Loucy (cell line): ENCODE measurements around the gene FIGN.

ENCODE experiments used
- H2AFZ ChIP-seq: fragments of 200-600 bp; sonication (generic); 2 replicates; pipeline ENCODE4 v1.6.0; 2016; ENCODE audit warnings: antibody characterized with exemption, mild to moderate bottlenecking, low read length, moderate library complexity
- H3F3A ChIP-seq: fragments of 200-600 bp; 2 replicates; pipeline ENCODE4 v1.6.0; 2016; ENCODE audit warnings: antibody characterized with exemption, low read depth, mild to moderate bottlenecking
- H3K27me3 ChIP-seq: fragments of 200-600 bp; sonication (generic); 2 replicates; pipeline ENCODE4 v1.6.1; 2014; ENCODE audit warnings: low read length, mild to moderate bottlenecking; ENCODE audit not compliant: insufficient read depth, poor library complexity, severe bottlenecking
- H3K36me3 ChIP-seq: fragments of 200-600 bp; sonication (generic); 2 replicates; pipeline ENCODE4 v1.6.1; 2016; ENCODE audit warnings: low read length; ENCODE audit not compliant: insufficient read depth
- H3K4me1 ChIP-seq: fragments of 200-600 bp; sonication (generic); 2 replicates; pipeline ENCODE4 v1.5.1; 2014; ENCODE audit warnings: low read length, mild to moderate bottlenecking; ENCODE audit not compliant: insufficient read depth, poor library complexity, severe bottlenecking
- H3K4me2 ChIP-seq: fragments of 200-600 bp; sonication (generic); 2 replicates; pipeline ENCODE4 v1.6.0; 2014; ENCODE audit warnings: antibody characterized with exemption, low read length, low read depth, mild to moderate bottlenecking; ENCODE audit not compliant: poor library complexity, severe bottlenecking
- H3K4me3 ChIP-seq: fragments of 200-600 bp; sonication (generic); 2 replicates; pipeline ENCODE4 v1.5.1; 2014; ENCODE audit warnings: low read length, mild to moderate bottlenecking, mixed read lengths; ENCODE audit not compliant: poor library complexity, severe bottlenecking
- H3K79me2 ChIP-seq: fragments of 200-600 bp; sonication (generic); 2 replicates; pipeline ENCODE4 v1.6.1; 2014; ENCODE audit warnings: low read length; ENCODE audit not compliant: insufficient read depth
- H3K9ac ChIP-seq: fragments of 200-600 bp; sonication (generic); 2 replicates; pipeline ENCODE4 v1.6.0; 2014; ENCODE audit warnings: mild to moderate bottlenecking, low read depth, low read length, moderate library complexity; ENCODE audit not compliant: poor library complexity, severe bottlenecking
- H3K9me2 ChIP-seq: fragments of 200-600 bp; sonication (generic); replicated peaks from 2 replicates; pipeline ENCODE4 v1.6.1; 2016; ENCODE audit warnings: low read depth, low read length, mixed read lengths
- H3K9me3 ChIP-seq: fragments of 200-600 bp; sonication (generic); 2 replicates; pipeline ENCODE4 v1.6.1; 2014; ENCODE audit warnings: mild to moderate bottlenecking, antibody characterized with exemption, low read length, low read depth; ENCODE audit not compliant: insufficient read depth
- H4K20me1 ChIP-seq: fragments of 200-600 bp; sonication (generic); 2 replicates; pipeline ENCODE4 v1.6.0; 2014; ENCODE audit warnings: antibody characterized with exemption, low read length, mild to moderate bottlenecking; ENCODE audit not compliant: insufficient read depth, poor library complexity, severe bottlenecking
- EZH2phosphoT487 ChIP-seq: fragments of 200-600 bp; IDR thresholded peaks from 2 replicates; pipeline ENCODE4 v1.6.1; 2018; ENCODE audit warnings: antibody characterized with exemption, mild to moderate bottlenecking, moderate library complexity, borderline replicate concordance
- TF ChIP-seq, protein P1 (sequence below): fragments of 200-600 bp; sonication (generic); conservative IDR thresholded peaks from 2 replicates; pipeline ENCODE4 v1.5.1; 2014; ENCODE audit warnings: mild to moderate bottlenecking, antibody characterized with exemption, low read length

FIGN gene

DNA sequence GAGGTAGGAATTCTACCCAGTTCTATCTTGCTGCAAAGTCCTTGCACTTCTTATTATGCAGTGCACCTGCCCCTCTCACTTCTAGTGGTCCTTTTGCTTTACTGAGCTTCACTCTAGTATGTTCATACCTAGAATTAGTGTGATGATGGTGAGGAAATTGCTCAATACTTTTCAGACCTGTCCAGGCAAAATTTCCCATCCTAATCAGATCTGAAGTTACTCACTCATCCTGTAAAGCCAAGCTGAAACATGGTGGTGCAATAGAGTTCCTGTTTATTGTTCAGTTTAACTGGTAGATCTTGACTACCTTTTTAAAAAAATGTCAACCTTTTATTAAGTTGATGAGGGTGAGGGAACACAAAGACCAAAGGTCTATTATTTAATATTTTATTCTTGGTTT, 12.6 kb upstream of the FIGN start:
- no peaks in the 10 kb centered on the region for H3K9me2 ChIP-seq
- no peaks in the 10 kb centered on the region for H3F3A ChIP-seq
- no peak overlapping the region for H3K4me3 ChIP-seq
- H3K4me2 ChIP-seq = no peak overlapping the region
- H2AFZ ChIP-seq = no peak overlapping the region
- TF ChIP-seq EZH2phosphoT487 = no peak
- TF ChIP-seq, protein P1, sequence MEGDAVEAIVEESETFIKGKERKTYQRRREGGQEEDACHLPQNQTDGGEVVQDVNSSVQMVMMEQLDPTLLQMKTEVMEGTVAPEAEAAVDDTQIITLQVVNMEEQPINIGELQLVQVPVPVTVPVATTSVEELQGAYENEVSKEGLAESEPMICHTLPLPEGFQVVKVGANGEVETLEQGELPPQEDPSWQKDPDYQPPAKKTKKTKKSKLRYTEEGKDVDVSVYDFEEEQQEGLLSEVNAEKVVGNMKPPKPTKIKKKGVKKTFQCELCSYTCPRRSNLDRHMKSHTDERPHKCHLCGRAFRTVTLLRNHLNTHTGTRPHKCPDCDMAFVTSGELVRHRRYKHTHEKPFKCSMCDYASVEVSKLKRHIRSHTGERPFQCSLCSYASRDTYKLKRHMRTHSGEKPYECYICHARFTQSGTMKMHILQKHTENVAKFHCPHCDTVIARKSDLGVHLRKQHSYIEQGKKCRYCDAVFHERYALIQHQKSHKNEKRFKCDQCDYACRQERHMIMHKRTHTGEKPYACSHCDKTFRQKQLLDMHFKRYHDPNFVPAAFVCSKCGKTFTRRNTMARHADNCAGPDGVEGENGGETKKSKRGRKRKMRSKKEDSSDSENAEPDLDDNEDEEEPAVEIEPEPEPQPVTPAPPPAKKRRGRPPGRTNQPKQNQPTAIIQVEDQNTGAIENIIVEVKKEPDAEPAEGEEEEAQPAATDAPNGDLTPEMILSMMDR = no peak
- no peaks in the 10 kb centered on the region for H3K36me3 ChIP-seq
- no peaks in the 10 kb centered on the region for H3K27me3 ChIP-seq
- no peaks in the 10 kb centered on the region for H3K9me3 ChIP-seq
- no peak overlapping the region for H3K9ac ChIP-seq
- H3K79me2 ChIP-seq = no peaks in the 10 kb centered on the region
- no peaks in the 10 kb centered on the region for H3K4me1 ChIP-seq
- H4K20me1 ChIP-seq = no peaks in the 10 kb centered on the region

DNA sequence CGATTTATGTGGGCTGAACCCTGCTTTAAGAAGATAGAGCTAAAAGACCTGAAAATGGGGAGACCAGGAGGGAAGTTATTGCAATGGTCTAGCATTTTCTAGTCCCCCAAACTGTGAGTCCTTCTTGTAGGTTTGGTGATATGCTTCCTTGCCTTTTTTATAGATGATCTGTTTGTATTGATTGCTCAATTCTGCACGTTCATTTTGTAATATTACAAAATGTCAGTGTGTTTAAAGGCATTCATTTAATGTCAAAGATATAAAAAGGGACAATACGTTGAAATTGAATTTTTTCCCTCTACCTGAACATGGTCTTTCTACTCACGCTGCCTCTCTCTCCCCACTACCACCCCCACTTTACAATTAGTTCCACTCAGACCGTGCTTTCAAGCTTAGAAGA, 5.6 kb upstream of the FIGN start:
- no peak overlapping the region for H3K4me3 ChIP-seq
- no peak overlapping the region for H3K9ac ChIP-seq
- H3K4me2 ChIP-seq = no peak overlapping the region
- TF ChIP-seq EZH2phosphoT487 = no peak
- TF ChIP-seq, protein P1 = no peak
- H3K79me2 ChIP-seq = no peaks in the 10 kb centered on the region
- H3K36me3 ChIP-seq = no peaks in the 10 kb centered on the region
- no peaks in the 10 kb centered on the region for H3F3A ChIP-seq
- H3K27me3 ChIP-seq = no peaks in the 10 kb centered on the region
- H3K4me1 ChIP-seq = no peaks in the 10 kb centered on the region
- H4K20me1 ChIP-seq = no peaks in the 10 kb centered on the region
- no peaks in the 10 kb centered on the region for H3K9me3 ChIP-seq
- H2AFZ ChIP-seq = no peak overlapping the region
- H3K9me2 ChIP-seq = no peaks in the 10 kb centered on the region

DNA sequence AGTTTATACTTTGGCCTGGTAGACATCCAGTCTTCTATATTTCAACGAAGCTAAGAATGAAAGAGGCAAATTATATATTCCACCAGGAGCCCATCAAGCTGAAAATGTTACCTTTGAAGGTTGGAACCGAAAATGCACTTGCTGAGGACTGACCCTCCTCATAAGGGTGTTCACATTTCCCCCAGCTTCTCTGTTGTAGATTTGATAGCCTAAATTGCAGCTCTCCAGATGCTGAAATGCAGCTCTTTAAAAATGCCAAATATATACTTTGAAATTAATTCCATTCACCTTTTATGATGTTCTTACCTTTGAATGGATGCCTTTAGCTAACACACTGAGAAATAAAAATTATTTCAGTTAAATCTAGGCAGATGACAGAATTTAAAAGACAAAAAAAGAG, 1.8 kb upstream of the FIGN start:
- H3K9me3 ChIP-seq = no peaks in the 10 kb centered on the region
- H3K4me1 ChIP-seq = no peaks in the 10 kb centered on the region
- H3K36me3 ChIP-seq = no peaks in the 10 kb centered on the region
- H2AFZ ChIP-seq = no peak overlapping the region
- H3K4me3 ChIP-seq = no peak overlapping the region
- no peaks in the 10 kb centered on the region for H3F3A ChIP-seq
- no peak overlapping the region for H3K9ac ChIP-seq
- no peaks in the 10 kb centered on the region for H3K9me2 ChIP-seq
- H3K4me2 ChIP-seq = no peak overlapping the region
- TF ChIP-seq EZH2phosphoT487 = no peak
- TF ChIP-seq, protein P1 = no peak
- no peaks in the 10 kb centered on the region for H3K79me2 ChIP-seq
- H3K27me3 ChIP-seq = no peaks in the 10 kb centered on the region
- no peaks in the 10 kb centered on the region for H4K20me1 ChIP-seq
